Dendritic cell treated with granulocyte-macrophage colony-stimulating factor and Interleukin-4, amounts not matched to agents 40 ng/mL and 50 ng/mL, for 4 days (primary cell): Measurements from ENCODE around the gene TP63.
"Not testable (repeated sequence)": the region's sequence is repeated elsewhere in the genome, so short reads cannot be mapped to it uniquely, and the experiment has no call there.

Experiments used
- H3K27ac Mint-ChIP-seq: one replicate; pipeline ENCODE4 v1.8.0; 2022; ENCODE audit warnings: mild to moderate bottlenecking, mixed read lengths
- H3K27me3 Mint-ChIP-seq: one replicate; pipeline ENCODE4 v1.8.0; 2022; ENCODE audit warnings: mild to moderate bottlenecking, mixed read lengths
- H3K36me3 Mint-ChIP-seq: one replicate; pipeline ENCODE4 v1.8.0; 2022; ENCODE audit warnings: low read depth, mixed read lengths
- H3K4me1 Mint-ChIP-seq: one replicate; pipeline ENCODE4 v1.8.0; 2022; ENCODE audit warnings: low read depth, mixed read lengths
- H3K4me3 Mint-ChIP-seq: one replicate; pipeline ENCODE4 v1.8.0; 2022; ENCODE audit warnings: mild to moderate bottlenecking, moderate library complexity, mixed read lengths
- H3K9me3 Mint-ChIP-seq: one replicate; pipeline ENCODE4 v1.8.0; 2022; ENCODE audit warnings: mixed read lengths
- intact Hi-C: fragments of 100-400 bp; cut with micrococcal nuclease; formaldehyde crosslinking; loops from one replicate; pipeline ENCODE4 v1.15.0; 2022

Gene TP63

DNA sequence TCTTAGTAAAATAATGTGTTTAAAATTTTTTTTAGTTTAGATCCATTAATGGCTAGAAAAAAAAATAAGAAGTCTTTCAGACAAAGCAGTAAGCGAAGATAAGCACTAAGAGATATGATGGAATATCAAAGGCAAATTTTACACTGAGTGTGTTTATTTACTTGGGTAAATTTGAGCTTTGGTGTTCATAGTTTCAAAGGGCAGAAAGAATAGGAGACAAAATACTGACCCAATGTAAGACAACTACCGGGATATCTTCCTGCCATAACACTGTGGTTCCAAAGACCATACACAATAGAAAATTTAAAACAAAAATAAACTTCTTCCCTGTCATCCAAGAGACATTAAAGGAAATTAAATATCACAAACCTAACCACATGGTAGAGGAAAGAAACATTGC, 25.5 kb upstream of the TP63 start:
- intact Hi-C loops: no loop called here
- no peaks in the 10 kb centered on the region for H3K27me3 Mint-ChIP-seq

DNA sequence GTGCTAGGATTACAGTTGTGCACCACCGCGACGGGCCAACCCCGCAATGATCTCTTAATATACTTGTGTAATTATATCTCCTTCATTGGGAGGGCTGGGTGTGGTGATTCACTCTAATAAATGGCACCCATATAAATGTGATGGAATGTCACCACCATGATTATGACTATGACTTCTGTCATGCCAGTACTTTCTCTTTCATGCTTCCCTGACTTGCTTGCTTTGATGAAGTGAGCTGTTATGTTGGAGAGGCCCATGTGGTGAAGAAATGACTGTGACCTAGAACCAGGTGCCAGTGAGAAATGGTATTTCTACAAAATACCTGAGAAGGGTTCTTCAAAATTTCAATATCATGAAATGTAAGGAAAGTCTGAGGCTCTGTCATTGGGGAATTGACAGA, 24.4 kb upstream of the TP63 start:
- no peak overlapping the region for H3K4me3 Mint-ChIP-seq
- no peaks in the 10 kb centered on the region for H3K36me3 Mint-ChIP-seq
- H3K27ac Mint-ChIP-seq: no peak overlapping the region
- no peaks in the 10 kb centered on the region for H3K4me1 Mint-ChIP-seq
- peaks cover 19% of the 10 kb centered on the region for H3K9me3 Mint-ChIP-seq
- intact Hi-C loops: no loop called here
- no peaks in the 10 kb centered on the region for H3K27me3 Mint-ChIP-seq

More for the DNA sequence above, 25.5 kb upstream of the TP63 start:
- H3K36me3 Mint-ChIP-seq: no peaks in the 10 kb centered on the region
- H3K9me3 Mint-ChIP-seq: peaks cover 8% of the 10 kb centered on the region
- no peaks in the 10 kb centered on the region for H3K4me1 Mint-ChIP-seq
- no peak overlapping the region for H3K4me3 Mint-ChIP-seq
- H3K27ac Mint-ChIP-seq: no peak overlapping the region

- intact Hi-C loops, H3K4me3 Mint-ChIP-seq, H3K27ac Mint-ChIP-seq, H3K36me3 Mint-ChIP-seq, H3K4me1 Mint-ChIP-seq, H3K27me3 Mint-ChIP-seq: not testable (repeated sequence)
- peaks cover 29% of the 10 kb centered on the region for H3K9me3 Mint-ChIP-seq
Observed at GRCh38 chr3:189612641-189613040, 18.5 kb upstream of the TP63 start.

GRCh38 chr3:189613122-189613521, 18.1 kb upstream of the TP63 start:
- Mint-ChIP-seq H3K4me1 (no peaks in the 10 kb centered on the region), H3K27me3 (no peaks in the 10 kb centered on the region), H3K36me3 (no peaks in the 10 kb centered on the region), H3K27ac (no peak overlapping the region), H3K9me3 (peaks cover 29% of the 10 kb centered on the region), H3K4me3 (no peak overlapping the region)
- intact Hi-C loops: no loop called here

GRCh38 chr3:189621948-189622603, 9.1 kb upstream of the TP63 start:
- Mint-ChIP-seq H3K9me3 (no peaks in the 10 kb centered on the region), H3K4me3 (no peak overlapping the region), H3K27me3 (no peaks in the 10 kb centered on the region), H3K36me3 (no peaks in the 10 kb centered on the region), H3K4me1 (no peaks in the 10 kb centered on the region), H3K27ac (no peak overlapping the region)
- intact Hi-C loops: no loop called here

DNA sequence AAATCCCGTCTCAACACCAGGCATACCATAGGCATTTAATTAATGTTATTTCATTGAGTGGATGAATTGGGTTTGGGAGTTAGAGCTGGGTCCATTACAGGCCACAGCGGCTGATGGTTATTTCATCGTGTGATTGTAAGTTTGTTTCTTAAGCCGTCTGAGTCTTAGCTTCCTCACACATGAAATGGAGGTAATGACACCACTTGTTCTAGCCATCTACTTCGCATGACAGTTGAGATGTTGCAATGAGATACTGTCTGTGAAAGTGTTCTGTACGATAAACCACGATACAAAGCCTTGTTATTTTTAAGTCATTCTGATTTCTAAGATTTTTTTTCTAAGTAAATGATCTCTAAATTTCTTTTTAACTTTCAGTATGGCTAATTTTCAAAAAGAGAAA, 8.6 kb upstream of the TP63 start:
- Mint-ChIP-seq H3K4me3 (no peak overlapping the region), H3K9me3 (no peaks in the 10 kb centered on the region), H3K27ac (no peak overlapping the region), H3K4me1 (no peaks in the 10 kb centered on the region), H3K27me3 (no peaks in the 10 kb centered on the region), H3K36me3 (no peaks in the 10 kb centered on the region)
- intact Hi-C loops: no loop called here

- Mint-ChIP-seq H3K9me3 (no peaks in the 10 kb centered on the region), H3K36me3 (no peaks in the 10 kb centered on the region), H3K4me3 (no peak overlapping the region), H3K4me1 (no peaks in the 10 kb centered on the region), H3K27me3 (no peaks in the 10 kb centered on the region), H3K27ac (no peak overlapping the region)
- intact Hi-C loops: no loop called here
Observed at GRCh38 chr3:189624130-189624529, 7.1 kb upstream of the TP63 start.

DNA sequence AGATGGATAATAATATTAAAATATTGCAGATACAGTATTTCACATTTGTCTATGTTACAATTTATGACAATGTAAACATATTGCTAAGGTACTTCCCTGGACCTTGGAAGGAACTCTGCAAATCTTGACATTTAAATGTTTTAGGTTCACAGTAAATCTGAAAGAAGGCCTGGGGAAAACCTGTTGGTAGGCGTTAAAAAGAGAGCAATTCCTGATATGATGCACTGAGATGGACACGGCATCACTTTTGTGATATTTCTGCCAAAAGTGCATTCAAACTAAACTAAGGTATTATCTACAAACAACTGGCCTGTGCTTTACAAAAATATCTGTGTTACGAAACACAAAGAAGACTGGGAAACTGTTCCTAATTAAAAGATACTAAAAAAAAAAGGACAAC, 6.1 kb upstream of the TP63 start:
- Mint-ChIP-seq H3K4me1 (no peaks in the 10 kb centered on the region), H3K27ac (no peak overlapping the region)
- intact Hi-C loops: no loop called here

GRCh38 chr3:189625572-189625971, 5.6 kb upstream of the TP63 start:
- Mint-ChIP-seq H3K27me3 (no peaks in the 10 kb centered on the region), H3K4me3 (no peak overlapping the region), H3K27ac (no peak overlapping the region), H3K4me1 (no peaks in the 10 kb centered on the region), H3K36me3 (no peaks in the 10 kb centered on the region), H3K9me3 (no peaks in the 10 kb centered on the region)
- intact Hi-C loops: no loop called here

More for the DNA sequence above, 6.1 kb upstream of the TP63 start:
- Mint-ChIP-seq H3K36me3 (no peaks in the 10 kb centered on the region), H3K4me3 (no peak overlapping the region), H3K9me3 (no peaks in the 10 kb centered on the region), H3K27me3 (no peaks in the 10 kb centered on the region)

DNA sequence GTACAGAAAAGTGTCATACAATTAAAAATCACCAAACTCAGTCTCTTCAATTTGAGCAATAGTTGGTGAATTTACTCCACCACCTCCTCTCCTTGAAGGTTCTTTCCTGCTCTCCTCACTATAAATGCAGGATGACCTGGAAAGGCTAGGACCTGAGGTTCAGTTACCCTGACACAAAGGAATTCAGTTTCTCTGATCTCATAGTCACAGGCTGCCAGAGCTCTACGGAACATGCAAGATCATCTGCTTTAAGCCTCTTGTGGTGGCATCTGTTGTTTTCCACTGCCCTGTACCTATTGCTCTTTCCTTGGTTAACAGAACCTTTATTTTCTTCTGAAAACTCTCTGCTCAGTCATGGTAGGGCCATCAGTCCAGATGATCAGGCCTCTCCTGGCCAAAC, 4.9 kb upstream of the TP63 start:
- Mint-ChIP-seq H3K4me1 (peaks cover 5% of the 10 kb centered on the region), H3K9me3 (no peaks in the 10 kb centered on the region), H3K4me3 (no peak overlapping the region), H3K36me3 (no peaks in the 10 kb centered on the region), H3K27me3 (no peaks in the 10 kb centered on the region), H3K27ac (no peak overlapping the region)
- intact Hi-C loops: no loop called here

- Mint-ChIP-seq H3K9me3 (no peaks in the 10 kb centered on the region), H3K4me3 (no peak overlapping the region), H3K27me3 (no peaks in the 10 kb centered on the region), H3K27ac (no peak overlapping the region), H3K36me3 (no peaks in the 10 kb centered on the region), H3K4me1 (peaks cover 11% of the 10 kb centered on the region)
- intact Hi-C loops: no loop called here
Observed at GRCh38 chr3:189629803-189630455, 1.3 kb upstream of the TP63 start.

DNA sequence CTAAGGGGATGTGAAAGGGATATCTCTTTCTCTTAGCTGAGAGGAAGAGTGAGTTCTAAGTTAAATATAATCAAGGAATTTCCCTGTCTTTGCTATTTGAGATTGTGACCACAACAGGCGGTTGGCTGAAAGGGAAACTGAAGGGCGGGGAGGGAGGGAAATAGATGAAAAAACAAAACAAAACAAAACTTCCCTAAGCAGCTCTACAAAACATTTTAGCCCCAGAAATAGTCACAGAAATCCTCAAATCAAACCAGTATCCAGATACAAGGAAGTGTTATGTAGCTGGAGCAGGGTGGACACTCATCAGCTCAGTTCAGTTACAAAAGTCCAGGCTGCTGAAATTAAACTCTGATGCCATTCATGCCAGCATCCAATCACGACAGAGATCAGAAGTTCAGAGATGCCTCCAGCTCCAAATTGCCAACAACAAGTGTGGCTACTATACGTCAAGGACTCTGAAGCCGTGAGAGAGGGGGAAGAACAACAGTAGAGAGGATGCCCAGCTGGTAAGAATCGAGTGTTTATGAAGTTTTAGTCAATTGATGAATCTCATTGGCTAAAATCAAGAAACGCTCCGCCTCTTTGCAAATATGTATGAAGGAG, 319 bp upstream of the TP63 start:
- Mint-ChIP-seq H3K9me3 (no peaks in the 10 kb centered on the region), H3K36me3 (no peaks in the 10 kb centered on the region), H3K27ac (no peak overlapping the region), H3K4me1 (peaks cover 11% of the 10 kb centered on the region), H3K4me3 (peak overlapping the region; percentile 40), H3K27me3 (no peaks in the 10 kb centered on the region)
- intact Hi-C loops: no loop called here

DNA sequence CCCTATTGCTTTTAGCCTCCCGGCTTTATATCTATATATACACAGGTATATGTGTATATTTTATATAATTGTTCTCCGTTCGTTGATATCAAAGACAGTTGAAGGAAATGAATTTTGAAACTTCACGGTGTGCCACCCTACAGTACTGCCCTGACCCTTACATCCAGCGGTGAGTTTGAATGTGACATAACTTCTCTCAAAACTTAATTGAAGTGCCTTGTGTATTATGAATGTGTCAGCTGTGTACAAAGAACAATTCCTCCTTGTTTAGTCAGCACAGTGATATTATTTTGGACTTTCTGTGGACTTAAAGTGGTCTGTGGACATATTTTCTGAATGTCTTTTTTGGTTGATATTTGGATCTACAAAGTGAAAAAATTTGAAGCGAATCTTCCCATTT, 220 bp downstream of the TP63 start:
- Mint-ChIP-seq H3K36me3 (no peaks in the 10 kb centered on the region), H3K9me3 (no peaks in the 10 kb centered on the region), H3K4me3 (no peak overlapping the region), H3K4me1 (peaks cover 11% of the 10 kb centered on the region), H3K27me3 (no peaks in the 10 kb centered on the region), H3K27ac (no peak overlapping the region)
- intact Hi-C loops: no loop called here

- Mint-ChIP-seq H3K4me1 (peaks cover 11% of the 10 kb centered on the region), H3K9me3 (no peaks in the 10 kb centered on the region), H3K4me3 (no peak overlapping the region), H3K36me3 (no peaks in the 10 kb centered on the region), H3K27ac (no peak overlapping the region), H3K27me3 (no peaks in the 10 kb centered on the region)
- intact Hi-C loops: no loop called here
Observed at GRCh38 chr3:189632242-189632641, 1.1 kb downstream of the TP63 start.

GRCh38 chr3:189635339-189635738, 4.2 kb downstream of the TP63 start:
- Mint-ChIP-seq H3K4me1 (peaks cover 11% of the 10 kb centered on the region), H3K4me3 (no peak overlapping the region), H3K9me3 (no peaks in the 10 kb centered on the region), H3K36me3 (no peaks in the 10 kb centered on the region), H3K27me3 (no peaks in the 10 kb centered on the region), H3K27ac (no peak overlapping the region)
- intact Hi-C loops: no loop called here
